Glomerular visceral epithelial cell (primary cell): ENCODE data around the gene ERC1.

Source experiments
- DNase-seq: peaks from one replicate; pipeline ENCODE4 v3.0.0-alpha.2; 2016; ENCODE audit errors: extremely low spot score

The ERC1 gene

DNA sequence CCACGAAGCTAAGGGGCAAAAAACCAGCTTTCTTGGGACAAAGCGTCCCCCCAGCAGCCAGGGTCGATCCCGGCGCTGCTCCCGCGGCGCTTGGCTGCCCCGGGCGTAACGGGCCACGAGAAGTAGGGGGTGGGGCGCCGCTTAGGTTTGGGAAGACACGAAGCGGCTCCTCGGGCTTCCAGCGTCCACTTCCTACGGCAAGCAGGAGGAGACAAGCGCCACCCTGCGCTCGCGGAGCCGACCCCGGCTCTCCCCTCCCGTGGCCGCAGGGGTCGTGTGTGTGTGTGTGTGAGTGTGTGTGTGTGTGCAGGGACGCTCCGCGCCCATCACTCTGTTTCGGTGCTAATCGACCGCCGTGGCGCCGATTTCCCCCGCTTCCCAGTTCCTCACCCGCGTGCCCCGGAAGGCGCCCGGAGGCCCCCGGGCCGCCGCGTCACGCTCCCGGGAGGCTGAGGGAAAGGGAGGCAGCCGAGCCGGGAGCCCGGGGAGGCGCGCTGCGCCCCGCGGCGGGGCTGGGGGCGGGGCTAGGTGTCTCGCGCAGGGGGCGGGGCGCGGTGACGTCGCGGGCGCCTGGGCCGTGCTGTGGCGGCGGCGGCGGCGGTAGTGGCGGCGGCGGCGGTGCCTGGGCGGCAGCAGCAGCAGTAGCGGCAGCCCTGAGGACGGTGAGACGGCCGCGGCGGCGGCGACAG is at the start of gene ERC1:
TSS of gene ERC1 (plus strand) at position 563 of the 689 bp plus-strand sequence. CDS start 36,681 bp downstream, outside the sequence.
- DNase-seq, result peak; percentile 84

DNA sequence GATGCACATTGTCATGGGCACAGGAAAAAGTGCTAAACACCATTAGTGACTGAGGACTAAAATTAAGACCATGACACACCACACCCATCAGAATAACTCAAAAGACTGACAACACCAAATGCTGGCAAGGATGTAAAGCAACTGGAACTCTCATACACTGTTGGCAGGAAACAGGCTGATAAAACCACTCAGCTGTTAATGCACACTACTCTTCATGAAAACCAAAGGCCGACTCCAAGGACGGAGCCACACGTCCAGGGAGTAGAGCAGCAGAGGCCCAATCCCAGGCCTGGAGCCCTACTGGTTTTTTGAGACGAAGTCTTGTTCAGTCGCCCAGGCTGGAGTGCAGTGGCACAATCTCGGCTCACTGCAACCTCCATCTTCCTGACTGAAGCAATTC is 48.0 kb upstream of the ERC1 start:
- no peak for DNase-seq

DNA sequence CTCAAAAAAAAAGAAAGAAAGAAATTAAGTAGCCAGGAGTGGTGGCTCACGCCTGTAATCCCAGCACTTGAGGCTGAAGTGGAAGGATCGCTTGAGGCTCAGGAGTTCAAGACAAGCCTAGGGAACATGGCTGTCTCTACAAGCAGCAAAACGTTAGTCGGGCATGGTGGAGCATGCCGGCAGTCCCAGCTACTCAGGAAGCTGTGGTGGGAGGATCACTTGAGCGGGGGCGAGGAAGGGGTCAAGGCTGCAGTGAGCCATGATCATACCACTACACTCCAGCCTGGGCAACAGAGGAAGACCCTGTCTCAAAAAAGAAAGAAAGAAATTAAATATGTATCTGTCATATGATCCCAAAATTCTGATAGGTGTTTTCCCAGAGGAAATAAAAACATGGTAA is 46.8 kb upstream of the ERC1 start:
- no peak for DNase-seq

DNA sequence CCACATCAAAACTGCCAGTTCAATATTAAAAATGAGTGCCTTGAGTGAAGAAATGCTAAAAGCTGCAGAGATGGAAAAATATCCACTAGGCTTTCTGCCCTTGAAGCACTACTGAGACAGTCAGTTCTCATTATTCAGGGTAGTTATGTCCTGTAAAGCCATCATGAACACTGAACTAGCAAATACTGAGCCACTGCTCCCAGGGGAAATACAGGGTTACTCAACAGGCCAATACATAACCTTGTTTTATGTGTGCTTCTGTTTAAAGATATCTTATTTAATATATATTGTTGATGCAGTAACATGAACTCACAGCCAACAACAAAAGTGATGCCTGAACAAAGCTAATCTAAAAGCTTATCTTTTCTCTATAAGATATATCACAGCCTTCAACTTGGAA is 44.8 kb upstream of the ERC1 start:
- no peak for DNase-seq

DNA sequence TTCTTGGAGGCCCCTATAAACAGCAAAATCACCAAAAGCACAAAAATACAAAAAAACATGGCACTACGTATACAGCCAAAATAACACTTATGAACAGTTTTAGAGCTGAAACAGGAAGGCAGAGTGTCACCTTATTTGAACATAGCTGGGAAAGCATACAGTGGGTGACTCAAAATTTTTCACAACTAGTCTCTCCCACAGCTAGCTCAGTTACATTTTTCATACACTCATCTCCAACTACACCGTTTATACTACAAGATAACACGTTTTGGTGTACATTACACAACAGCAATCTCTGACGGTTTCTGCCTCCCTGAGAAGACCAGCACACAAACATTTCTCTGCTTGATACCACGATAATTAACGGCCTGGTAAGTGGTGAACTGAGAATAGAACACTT is 44.4 kb upstream of the ERC1 start:
- no peak for DNase-seq

DNA sequence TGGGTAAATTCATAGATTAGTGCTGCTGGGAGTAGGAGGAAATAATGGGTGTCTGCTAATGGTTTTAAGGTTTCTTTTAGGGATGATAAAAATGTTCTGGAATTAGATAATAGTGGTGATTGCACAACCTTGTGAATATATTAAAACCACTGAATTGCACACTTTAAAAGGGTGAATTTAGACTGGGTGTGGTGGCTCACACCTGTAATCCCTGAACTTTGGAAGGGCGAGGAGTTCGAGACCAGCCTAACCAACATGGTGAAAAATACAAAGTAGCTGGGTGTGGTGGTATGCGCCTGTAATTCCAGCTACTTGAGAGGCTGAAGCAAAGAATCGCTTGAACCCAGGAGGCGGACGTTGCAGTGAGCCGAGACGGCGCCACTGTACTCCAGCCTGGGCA is 42.8 kb upstream of the ERC1 start:
- no peak for DNase-seq

DNA sequence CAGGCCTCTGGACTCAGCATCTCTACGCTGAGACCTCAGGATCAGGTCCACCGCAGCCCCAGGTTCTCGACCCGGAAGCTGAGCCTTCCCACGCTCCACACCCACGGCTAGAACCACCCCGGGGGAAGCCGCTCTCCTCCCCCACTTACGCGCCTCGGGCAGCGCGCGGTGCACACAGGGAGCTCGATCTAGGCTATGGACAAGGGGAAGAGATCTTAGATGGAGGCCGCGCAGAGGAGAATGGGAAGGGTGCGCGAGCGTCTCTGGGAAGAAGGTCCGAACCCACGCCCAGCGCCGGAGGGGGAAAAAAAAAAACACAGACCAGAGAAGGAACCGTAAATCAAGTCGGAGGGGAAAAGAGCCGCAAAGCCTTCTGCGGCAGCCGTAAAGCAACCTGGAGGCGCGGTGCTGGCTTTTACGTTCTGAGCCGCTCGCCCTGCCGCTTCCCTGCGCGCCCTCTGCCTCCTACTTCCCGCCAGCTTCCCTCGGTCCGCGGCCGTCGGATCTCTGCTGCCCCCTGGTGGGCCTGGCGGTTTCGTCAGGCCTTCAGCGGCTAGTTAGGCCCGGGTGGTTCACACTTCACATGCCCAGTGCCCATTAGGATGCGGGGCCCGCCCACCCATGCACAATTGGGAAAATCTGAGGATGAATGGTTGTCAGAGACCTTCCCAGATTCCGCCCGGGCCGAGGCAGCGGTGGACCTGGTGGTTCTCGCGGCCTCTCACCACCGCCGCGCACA is 41.4 kb upstream of the ERC1 start, which contains the start of gene RAD52:
TSS of gene RAD52 (minus strand) at position 242 of the 739 bp plus-strand sequence. CDS start 16,636 bp downstream, outside the sequence.
- peak; percentile 99 for DNase-seq

DNA sequence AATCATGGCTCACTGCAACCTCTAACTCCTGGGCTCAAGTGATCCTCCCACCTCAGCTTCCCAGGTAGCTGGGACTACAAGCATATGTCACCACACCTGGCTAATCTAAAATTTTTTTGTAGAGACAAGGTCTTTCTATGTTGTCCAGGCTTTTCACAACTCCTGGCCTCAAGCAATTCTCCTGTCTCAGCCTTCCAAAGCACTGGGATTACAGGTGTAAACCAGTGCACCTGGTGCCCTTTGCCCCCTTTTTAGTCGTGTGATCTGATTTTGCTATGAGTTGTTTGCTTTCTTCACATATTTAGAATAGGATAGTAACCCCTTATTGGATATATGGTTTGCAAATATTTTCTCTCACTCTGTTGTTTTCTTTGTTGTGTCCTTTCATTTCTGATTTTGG is 39.8 kb upstream of the ERC1 start:
- DNase-seq, result no peak

DNA sequence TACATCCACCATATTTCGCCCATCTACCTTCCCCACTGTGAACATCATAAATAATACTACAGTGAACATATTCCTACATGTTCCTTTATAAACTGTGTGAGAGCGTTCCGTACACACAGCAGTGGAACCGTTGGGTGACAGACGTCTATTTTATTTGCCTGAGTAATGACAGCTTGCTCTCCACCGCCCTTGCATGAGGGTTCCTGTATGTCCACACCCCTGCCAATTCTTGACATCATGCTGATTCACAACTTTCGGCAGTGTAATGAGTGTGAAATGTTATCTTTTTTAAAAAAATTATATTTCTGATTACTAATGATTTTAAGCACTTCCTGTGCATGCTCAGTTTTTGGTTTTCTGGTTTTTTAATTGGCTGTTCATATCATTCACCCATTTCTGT is 37.2 kb upstream of the ERC1 start:
- peak; percentile 10 for DNase-seq

DNA sequence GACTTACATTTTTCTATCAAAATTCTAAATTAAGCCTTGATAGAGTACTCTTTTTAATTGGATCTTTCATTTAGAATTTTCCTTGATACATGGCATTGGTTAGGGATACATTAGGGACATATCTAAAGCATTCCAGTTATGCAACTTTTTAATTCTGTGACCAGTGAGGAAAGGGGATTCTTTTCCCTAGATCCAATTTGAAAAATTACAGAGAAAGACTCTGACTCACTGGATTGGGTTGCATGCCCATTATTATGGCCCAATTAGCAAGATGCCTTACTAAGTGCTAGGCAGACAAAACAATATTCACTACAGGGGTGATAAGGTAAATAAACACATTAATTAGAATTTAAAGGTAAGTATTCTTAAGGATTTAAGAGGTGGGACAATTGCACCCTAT is 36.3 kb upstream of the ERC1 start:
- no peak for DNase-seq

DNA sequence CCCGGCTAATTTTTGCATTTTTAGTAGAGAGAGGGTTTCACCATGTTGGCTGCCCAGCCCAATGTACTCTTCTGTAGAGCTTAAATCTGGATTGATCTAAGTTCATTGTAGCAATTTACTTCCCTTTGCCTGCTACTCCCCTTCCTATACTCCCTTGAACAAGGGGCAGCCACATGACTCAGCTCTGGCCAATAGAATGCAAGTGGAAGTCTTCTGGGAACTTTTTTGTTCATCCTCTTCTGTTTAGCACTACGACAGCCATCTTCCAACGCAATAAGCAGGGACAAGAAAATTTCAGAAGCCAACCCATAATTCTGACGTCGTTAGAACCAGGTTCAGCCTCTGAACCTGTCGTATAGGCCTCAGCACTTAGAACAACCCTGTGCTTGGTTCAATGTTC is 35.1 kb upstream of the ERC1 start:
- DNase-seq, result no peak

DNA sequence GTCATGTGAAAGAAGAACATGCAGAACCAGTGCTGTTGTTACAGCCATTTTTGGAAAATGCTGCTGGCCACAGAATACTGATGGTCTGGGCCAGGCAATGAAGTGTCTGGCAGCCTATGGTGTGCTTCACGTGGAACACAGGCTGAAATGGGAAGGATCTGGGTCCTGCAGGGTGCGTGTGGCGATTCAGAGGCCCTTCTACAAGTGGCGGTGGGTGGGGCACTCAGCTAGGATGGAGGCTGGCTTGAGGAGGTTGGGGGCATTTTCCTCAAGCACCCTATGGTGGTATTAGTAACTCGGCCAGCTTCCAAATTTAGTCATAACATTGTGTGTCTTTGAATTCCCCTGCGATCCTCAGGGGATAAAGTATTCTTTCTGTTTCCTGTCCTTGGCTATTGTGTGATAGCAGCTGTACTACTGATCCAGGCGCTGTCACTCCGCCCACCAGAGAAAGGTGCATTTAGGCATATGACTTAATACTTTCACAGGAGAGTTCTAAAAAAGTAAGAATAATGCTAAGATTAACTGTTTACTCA is 32.4 kb upstream of the ERC1 start:
- DNase-seq, result no peak

DNA sequence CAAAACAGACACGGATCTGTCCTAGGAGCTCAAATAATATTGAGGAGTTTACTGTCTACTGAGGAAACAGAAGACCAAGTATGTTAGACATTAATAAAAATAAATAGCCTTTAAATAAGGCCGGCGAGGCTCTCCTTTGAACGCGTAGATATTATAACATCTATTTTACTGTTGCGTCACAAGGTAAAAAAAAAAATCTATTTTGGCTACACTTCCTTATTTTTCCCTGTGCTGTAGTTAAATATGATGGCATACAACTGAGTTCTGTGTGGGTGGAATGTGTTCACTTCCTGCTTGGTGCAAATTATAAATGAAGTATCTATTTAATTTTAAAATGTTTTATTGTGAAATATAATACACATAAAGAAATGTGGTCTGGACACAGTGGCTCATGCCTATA is 24.3 kb upstream of the ERC1 start:
- DNase-seq, result no peak

DNA sequence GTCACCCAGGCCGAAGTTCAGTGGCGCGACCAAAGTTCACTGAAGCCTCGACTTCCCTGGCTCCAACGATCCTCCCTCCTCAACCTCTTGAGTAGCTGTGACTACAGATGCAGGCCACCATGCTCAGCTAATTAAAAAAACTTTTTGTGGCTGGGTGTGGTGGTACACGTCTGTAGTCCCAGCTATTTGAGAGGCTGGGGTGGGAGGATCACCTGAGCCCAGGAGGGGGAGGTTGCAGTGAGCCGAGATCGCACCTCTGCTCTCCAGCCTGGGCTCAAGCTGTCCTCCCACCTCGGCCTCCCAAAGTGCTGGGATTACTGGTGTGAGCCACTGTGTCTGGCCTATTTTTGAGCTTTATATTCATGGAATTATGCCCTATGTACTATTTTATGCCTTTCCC is 23.4 kb upstream of the ERC1 start:
- DNase-seq, result no peak

DNA sequence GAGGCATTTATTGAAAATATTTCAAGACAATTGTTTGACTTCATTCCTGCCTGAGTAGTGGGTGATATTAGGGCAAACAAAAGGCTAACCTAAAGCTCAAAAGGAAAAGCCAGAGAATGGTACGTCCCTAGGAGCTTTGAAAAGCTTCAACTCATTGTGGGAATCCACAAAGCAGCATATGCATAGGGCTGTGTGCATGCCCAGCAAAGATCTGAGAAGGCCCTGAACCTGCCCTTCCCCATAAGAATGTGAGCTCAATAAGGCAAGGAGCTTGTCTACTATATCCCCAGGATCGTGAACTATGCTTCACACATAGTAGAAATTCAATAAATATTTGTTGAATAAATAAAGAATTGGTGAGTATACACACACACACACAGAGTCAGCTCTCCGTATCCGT is 22.5 kb upstream of the ERC1 start:
- no peak for DNase-seq

DNA sequence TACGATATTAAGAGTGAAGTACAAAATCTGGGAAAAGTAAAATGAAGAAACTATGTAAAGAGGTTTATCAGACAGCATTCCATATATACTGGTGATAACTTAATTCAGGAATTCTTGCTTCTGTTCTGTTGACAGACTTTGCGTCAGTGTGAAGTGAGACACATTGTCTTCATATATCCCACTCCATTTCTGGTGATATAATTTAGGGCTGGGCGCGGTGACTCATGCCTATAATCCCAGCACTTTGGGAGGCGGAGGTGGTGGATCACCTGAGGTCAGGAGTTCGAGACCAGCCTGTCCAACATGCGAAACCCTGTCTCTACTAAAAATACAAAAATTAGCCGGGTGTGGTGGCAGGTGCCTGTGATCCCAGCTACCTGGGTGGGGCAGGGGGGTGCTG is 21.2 kb upstream of the ERC1 start:
- DNase-seq, result no peak

DNA sequence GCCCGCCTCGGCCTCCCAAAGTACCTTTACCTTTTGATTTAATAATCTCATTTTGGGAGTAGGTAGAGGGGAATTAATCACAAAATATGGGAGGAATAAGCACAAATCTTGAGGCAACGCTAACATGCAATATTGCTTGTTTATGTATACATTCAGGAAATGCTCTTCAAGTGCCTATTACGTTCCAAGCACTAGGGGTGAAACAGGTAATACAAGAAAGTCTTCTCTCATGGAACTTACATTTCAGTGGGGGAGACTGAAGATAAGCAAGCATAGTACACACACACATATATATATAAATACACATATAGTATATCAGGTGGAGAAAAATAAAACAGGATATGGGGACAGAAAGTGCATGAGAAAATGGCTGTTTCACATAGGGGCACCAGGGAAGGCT is 19.0 kb upstream of the ERC1 start:
- no peak for DNase-seq

DNA sequence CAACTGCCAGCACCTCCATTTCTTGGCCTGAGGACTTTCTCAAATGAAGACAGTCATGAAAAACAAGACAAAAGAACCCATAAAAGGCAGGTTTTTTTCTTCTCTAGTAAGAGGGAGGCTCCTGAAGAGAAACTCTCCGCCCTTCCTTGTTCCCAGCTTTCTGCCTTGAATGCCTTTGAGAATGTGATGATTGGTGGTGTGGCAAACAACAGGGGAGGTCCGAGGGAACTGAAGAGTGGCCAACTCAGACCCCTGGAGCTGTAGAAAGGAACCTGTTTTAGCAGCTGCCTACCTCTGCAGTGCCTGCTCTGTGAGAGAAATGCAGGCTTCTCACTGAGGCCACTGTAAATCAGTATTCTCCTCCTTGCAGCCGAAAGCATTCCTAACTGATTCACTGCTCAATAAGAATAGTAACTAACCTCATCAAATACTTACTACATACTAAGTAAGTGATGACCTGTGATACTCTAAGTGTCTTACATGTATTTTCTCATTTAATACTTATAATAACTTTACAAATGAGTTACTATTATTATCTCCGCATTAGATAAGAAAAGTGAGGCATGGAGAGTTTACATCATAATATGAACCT is 16.7 kb upstream of the ERC1 start:
- no peak for DNase-seq

DNA sequence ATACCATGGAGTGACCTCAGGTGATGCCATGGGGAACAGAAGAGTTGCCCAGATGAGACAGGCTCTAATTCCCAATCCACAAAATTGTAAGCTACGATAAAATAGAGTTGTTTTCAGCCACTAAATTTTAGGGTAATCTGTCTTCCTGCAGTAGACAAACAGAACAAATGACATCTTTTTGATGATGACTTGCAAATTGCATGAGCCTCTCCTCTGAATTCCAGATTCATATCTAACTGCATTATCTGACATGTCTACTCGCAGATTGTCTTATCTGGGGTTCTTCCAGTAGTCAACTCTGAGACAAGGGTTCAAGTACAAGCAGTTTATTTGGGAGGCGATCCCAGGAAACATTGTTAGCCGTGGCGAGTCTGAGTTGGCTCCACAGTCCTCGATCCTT is 14.4 kb upstream of the ERC1 start:
- no peak for DNase-seq

DNA sequence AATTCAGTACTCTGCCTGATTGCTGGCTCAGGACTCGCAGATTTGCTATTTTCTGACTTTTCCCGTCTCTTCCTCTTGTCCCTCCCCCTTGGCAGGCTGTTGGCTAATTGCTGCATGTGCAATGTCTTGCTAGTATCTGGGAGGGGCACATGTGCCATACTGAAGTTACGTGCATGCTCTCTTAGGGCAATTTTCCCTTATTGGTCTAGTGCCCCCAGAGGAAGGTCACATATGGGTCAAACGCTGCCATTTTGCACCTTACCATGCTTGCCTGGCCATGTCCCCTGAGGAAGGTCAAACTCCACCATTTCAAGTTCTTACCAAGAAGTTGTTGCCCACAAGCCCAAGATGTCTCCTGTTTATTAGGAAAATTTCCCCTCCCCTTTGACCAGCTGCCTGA is 13.9 kb upstream of the ERC1 start:
- DNase-seq, result no peak

DNA sequence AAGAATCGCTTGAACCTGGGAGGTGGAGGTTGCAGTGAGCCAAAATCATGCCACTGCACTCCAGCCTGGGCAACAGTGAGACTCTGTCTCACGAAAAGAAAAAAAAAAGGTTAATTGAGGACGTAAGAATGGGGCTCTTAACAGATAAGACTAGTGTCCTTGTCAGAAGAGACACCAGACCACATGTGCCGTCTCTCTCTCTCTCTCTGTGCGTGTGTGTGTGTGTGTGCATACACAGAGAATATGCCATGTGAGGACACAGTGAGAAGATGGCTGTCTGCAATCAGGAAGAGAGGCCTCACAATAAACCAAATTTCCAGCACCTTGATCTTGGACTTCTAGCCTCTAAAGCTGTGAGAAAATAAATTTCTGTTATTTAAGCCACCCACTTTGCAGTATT is 11.7 kb upstream of the ERC1 start:
- no peak for DNase-seq

DNA sequence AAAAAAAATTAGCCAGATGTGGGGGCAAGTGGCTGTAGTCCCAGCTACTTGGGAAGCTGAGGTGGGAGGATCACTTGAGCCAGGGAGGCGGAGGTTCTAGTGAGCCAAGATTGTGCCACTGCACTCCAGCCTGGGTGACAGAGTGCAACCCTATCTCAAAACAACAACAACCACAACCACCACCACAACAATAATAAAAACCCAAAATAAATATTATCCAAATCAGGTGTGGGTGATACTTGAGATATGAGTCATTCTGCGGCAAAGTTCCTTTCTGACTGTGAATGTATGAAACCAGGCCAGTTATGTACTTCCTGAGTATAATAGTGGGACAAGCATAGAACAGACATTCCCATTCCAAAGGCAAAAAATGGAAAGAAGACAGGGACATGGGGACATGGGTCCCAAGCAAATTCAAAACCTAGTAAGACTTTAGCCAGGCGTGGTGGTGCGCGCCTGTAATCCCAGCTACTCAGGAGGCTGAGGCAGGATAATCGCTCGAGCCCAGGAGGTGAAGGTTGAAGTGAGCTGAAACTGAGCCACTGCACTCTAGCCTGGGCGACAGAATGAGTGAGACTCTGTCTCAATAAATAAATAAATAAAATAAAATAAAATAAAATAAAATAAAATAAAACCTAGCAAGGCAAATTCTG is 9.7 kb upstream of the ERC1 start:
- peak; percentile 16 for DNase-seq
